Measurements from ENCODE around the gene TNS1. TPM values are rescaled to one million over a fixed set of nuclear protein-coding genes. Genes with fewer than 3 reads are reported as not detected.

Gene TNS1
- total RNA-seq, 1 donor from 2014 or later: 219 TPM

Small RNA genes lying within 50 kb of the gene (microRNA-seq; reads per million reads assigned to microRNA genes)
- 0.82 reads per million for gene MIR6809

Other genes with a start within 250 kb of the TNS1 start
- not detected in 2 replicates for gene RUFY4, start 66.3 kb upstream of the TNS1 start, total RNA-seq
- 0.07 TPM in 1 of 2 replicates, not detected in the other for gene CXCR2, start 123.0 kb upstream of the TNS1 start, total RNA-seq
- not detected in 2 replicates for gene CXCR1, start 164.0 kb upstream of the TNS1 start, total RNA-seq
- 521 and 535 TPM in 2 replicates for gene ARPC2, start 214.2 kb upstream of the TNS1 start, total RNA-seq